Natural killer cell (primary cell): ENCODE data around the gene ADIRF. TPM values are rescaled to one million over a fixed set of nuclear protein-coding genes. Genes with fewer than 3 reads are reported as not detected.
A peak's percentile ranks its signal among the peaks of the same experiment; 100 is the strongest.

Experiments
- ATAC-seq, 3 donors: fragments of 150-1000 bp in 2 of 3; fragments of 200-7000 bp in 1 of 3; cut with Tn5 transposase; 1 replicate in 1 of 3; 2 replicates in 2 of 3; pipeline ENCODE4 v1.10.0; 2021; ENCODE audit warnings: mild to moderate bottlenecking in 2 of 3, moderate library complexity in 2 of 3
- DNase-seq, 2 donors: peaks; one replicate each; pipeline versions ENCODE4 v3.0.0 to v3.0.0-alpha.2; 2013 to 2021; ENCODE audit warnings: mixed read lengths in 1 of 2
- H3K27ac ChIP-seq: one replicate; pipeline ENCODE4 v1.5.1; 2013; ENCODE audit warnings: mild to moderate bottlenecking, low read length
- H3K27me3 ChIP-seq: one replicate; pipeline ENCODE4 v1.6.1; 2013; ENCODE audit warnings: low read length; ENCODE audit not compliant: control insufficient read depth, insufficient read depth
- H3K36me3 ChIP-seq: one replicate; pipeline ENCODE4 v1.6.1; 2013; ENCODE audit warnings: low read length; ENCODE audit not compliant: control insufficient read depth, insufficient read depth
- H3K4me1 ChIP-seq: one replicate; pipeline ENCODE4 v1.6.1; 2013; ENCODE audit warnings: low read length; ENCODE audit not compliant: control insufficient read depth, insufficient read depth
- H3K4me3 ChIP-seq: one replicate; pipeline ENCODE4 v1.5.1; 2013; ENCODE audit warnings: low read length
- H3K9me3 ChIP-seq: one replicate; pipeline ENCODE4 v1.6.1; 2013; ENCODE audit warnings: low read length; ENCODE audit not compliant: control insufficient read depth, insufficient read depth
- H3K27ac Mint-ChIP-seq, 2 donors: one replicate each; pipeline ENCODE4 v1.8.0; 2022; ENCODE audit warnings: mild to moderate bottlenecking in 2 of 2, mixed read lengths in 2 of 2, moderate library complexity in 1 of 2
- H3K27me3 Mint-ChIP-seq, 2 donors: one replicate each; pipeline ENCODE4 v1.8.0; 2022; ENCODE audit warnings: low read depth in 2 of 2, mixed read lengths in 2 of 2
- H3K36me3 Mint-ChIP-seq: one replicate; pipeline ENCODE4 v1.8.0; 2022; ENCODE audit warnings: mixed read lengths
- H3K4me1 Mint-ChIP-seq, 2 donors: one replicate each; pipeline ENCODE4 v1.8.0; 2022; ENCODE audit warnings: mixed read lengths in 2 of 2
- H3K4me3 Mint-ChIP-seq: one replicate; pipeline ENCODE4 v1.8.0; 2022; ENCODE audit warnings: mild to moderate bottlenecking, moderate library complexity, mixed read lengths
- H3K9me3 Mint-ChIP-seq, 2 donors: one replicate each; pipeline ENCODE4 v1.8.0; 2022; ENCODE audit warnings: mixed read lengths in 2 of 2
- WGBS: methylation state at CpG from one replicate; pipeline ENCODE4 v1.1.7; 2013; ENCODE audit warnings: missing lambda C conversion rate; ENCODE audit not compliant: insufficient coverage; 5-methylcytosine and 5-hydroxymethylcytosine counted together
- intact Hi-C: fragments of 100-400 bp; cut with micrococcal nuclease; formaldehyde crosslinking; loops from one replicate; pipeline ENCODE4 v1.14.2; 2022
- total RNA-seq, 4 donors: library from RNA; stranded (reverse); fragments of 120-200 nt in 1 of 4; gene quantifications; one replicate each; pipeline versions ENCODE4 v1.2.3 to v1.2.4, GENCODE V29; 2013 to 2022
- TF ChIP-seq, protein P1 (sequence below): fragments of 200-600 bp; IDR thresholded peaks from one replicate; pipeline ENCODE4 v1.8.0; 2022; ENCODE audit warnings: antibody characterized with exemption

The ADIRF gene
- total RNA-seq, result not detected
- total RNA-seq (2013), result not detected

DNA sequence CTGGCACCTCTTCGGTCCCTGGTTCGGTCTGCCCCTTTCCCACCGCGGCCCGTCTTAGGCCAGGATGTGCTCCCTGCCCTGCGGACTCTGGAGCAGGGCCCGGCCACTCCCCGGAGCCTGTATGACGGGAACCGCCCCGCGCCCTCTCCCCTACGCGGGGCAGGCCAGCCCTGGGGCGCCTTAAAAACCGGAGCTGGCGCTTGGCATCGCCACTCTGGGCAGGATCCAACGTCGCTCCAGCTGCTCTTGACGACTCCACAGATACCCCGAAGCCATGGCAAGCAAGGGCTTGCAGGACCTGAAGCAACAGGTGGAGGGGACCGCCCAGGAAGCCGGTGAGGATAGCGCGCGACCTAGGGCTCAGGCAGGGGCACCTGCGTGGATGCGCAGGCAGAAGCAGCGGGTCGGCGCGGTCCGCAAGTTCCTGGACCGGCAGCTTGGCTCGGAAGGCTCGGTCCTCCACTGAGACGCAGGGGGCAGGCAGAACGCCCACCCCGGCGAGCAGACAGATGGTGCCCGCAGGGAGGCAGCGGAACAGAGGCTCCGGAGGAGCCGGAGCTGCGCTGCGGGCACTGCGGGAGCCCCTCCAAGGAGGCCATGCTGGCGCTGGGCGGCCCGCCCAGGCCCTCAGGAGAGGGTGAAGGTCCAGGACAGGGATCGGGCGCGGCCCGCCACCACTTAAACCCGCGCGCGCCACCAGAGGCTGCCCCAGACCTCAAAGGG lies at the start of gene ADIRF:
Gene ADIRF (plus strand): TSS at position 212 of the 723 bp plus-strand sequence. CDS start 63 bp downstream, at position 275.
- no peak within 1 kb of the TSS for H3K4me3 ChIP-seq
- Mint-ChIP-seq H3K36me3 (no peaks in the 10 kb centered on the region), H3K4me3 (peak within 1 kb of the TSS; percentile 9), H3K27me3 (peaks cover 0 to 7% of the 10 kb centered on the region in 2 donors), H3K4me1 (peaks cover 14 to 44% of the 10 kb centered on the region in 2 donors), H3K27ac (peak within 1 kb of the TSS in 1 of 2 donors; percentile 93), H3K9me3 (no peaks in the 10 kb centered on the region)
- DNase-seq (peak in 1 of 2 donors; percentile 43), ATAC-seq (no peak)
- intact Hi-C loops, result no loop called here
- H3K36me3 ChIP-seq, result no peaks in the 10 kb centered on the region
- H3K4me1 ChIP-seq, result peaks cover 54% of the 10 kb centered on the region
- no peaks in the 10 kb centered on the region for H3K27me3 ChIP-seq
- TF ChIP-seq, protein P1, sequence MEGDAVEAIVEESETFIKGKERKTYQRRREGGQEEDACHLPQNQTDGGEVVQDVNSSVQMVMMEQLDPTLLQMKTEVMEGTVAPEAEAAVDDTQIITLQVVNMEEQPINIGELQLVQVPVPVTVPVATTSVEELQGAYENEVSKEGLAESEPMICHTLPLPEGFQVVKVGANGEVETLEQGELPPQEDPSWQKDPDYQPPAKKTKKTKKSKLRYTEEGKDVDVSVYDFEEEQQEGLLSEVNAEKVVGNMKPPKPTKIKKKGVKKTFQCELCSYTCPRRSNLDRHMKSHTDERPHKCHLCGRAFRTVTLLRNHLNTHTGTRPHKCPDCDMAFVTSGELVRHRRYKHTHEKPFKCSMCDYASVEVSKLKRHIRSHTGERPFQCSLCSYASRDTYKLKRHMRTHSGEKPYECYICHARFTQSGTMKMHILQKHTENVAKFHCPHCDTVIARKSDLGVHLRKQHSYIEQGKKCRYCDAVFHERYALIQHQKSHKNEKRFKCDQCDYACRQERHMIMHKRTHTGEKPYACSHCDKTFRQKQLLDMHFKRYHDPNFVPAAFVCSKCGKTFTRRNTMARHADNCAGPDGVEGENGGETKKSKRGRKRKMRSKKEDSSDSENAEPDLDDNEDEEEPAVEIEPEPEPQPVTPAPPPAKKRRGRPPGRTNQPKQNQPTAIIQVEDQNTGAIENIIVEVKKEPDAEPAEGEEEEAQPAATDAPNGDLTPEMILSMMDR, result no peak
- no peak within 1 kb of the TSS for H3K27ac ChIP-seq
- no peaks in the 10 kb centered on the region for H3K9me3 ChIP-seq
- 17% methylated on average over 59 of the region's 59 CpGs for whole genome bisulfite sequencing

DNA sequence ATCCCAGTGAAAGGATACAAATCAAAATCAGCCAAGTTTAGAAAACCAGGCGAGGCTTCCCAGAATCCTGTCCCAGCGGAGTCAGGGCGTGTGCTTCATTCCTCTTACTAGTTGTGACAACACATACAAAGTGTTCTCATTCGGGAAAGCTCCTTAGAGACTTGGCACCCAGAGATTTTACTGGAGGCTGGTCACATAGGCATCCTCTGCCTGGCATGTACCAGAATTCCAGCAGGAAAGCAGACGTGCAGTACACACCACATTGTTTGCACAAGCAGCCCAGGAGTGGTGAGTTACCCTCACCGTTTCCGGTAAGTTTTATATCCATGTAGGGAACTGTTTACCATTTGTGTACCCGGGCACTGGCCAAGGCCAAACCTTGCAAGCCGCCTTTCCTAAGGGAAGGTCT lies 45.7 kb upstream of the ADIRF start:
- H3K9me3 Mint-ChIP-seq, result no peaks in the 10 kb centered on the region
- TF ChIP-seq, protein P1, result no peak

DNA sequence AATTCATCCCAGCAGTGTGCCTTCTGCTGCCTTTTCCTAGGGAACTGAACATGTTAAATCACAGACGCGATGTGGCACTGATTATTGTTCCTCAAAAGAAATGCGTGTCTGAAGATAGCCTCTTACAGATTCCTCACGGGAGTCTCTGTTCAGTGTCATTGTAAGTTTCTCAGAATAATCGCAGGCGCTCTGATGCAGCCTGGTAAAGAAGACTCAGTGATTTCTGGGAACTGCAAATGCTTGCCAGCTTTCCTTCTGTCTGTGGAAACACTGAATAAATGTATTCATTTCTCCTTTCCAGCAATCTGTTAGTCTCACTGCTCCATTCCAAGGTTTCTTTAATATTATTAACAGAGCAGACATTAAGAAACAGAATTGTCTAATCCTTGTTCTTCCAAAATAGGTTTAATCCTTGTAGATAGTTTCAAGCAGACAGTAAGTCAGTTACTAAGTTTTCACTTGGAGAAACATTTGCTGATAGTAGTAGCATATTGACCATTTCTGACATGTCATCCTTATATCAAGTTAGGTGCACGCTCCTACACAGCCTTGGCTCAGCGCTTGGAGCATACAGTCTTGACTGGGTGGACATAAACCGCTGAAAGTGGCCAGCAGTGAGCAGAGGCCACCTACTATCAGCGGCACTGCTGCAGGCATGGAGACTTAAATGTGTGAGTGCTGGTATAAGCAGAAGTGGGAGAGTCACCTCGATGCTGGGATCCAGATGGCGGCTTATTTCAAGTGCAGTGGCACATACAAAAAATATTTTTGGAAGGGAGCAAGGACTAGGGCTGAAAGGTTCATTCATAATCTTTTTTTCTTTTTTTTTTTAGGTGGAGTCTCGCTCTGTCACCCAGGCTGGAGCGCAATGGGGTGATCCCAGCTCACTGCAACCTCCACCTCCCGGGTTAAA lies 38.6 kb upstream of the ADIRF start:
- Mint-ChIP-seq H3K36me3 (no peaks in the 10 kb centered on the region), H3K27me3 (no peaks in the 10 kb centered on the region), H3K4me3 (no peak overlapping the region), H3K27ac (no peak overlapping the region), H3K4me1 (no peaks in the 10 kb centered on the region), H3K9me3 (no peaks in the 10 kb centered on the region)
- Histone ChIP-seq H3K9me3 (no peaks in the 10 kb centered on the region), H3K4me1 (no peaks in the 10 kb centered on the region), H3K4me3 (no peak overlapping the region), H3K27me3 (no peaks in the 10 kb centered on the region), H3K36me3 (no peaks in the 10 kb centered on the region), H3K27ac (no peak overlapping the region)
- TF ChIP-seq, protein P1, result no peak
- WGBS, result 97% methylated on average over 15 of the region's 15 CpGs
- DNase-seq (no peak), ATAC-seq (no peak)
- intact Hi-C loops, result no loop called here

More for the DNA sequence above, 45.7 kb upstream of the ADIRF start:
- H3K27me3 Mint-ChIP-seq, result no peaks in the 10 kb centered on the region
- no peaks in the 10 kb centered on the region for H3K4me1 ChIP-seq
- 92% methylated on average over 9 of the region's 9 CpGs for WGBS
- no peak overlapping the region for H3K4me3 ChIP-seq
- intact Hi-C loops, result no loop called here
- no peak overlapping the region for H3K27ac Mint-ChIP-seq
- H3K36me3 ChIP-seq, result peaks cover 14% of the 10 kb centered on the region
- peaks cover 6% of the 10 kb centered on the region for H3K36me3 Mint-ChIP-seq
- ATAC-seq, result no peak
- H3K4me3 Mint-ChIP-seq, result no peak overlapping the region
- no peak overlapping the region for H3K27ac ChIP-seq
- H3K9me3 ChIP-seq, result no peaks in the 10 kb centered on the region
- no peak for DNase-seq
- H3K27me3 ChIP-seq, result no peaks in the 10 kb centered on the region
- no peaks in the 10 kb centered on the region for H3K4me1 Mint-ChIP-seq
